ENCODE data around the gene CARS2. TPM values are rescaled to one million over a fixed set of nuclear protein-coding genes. Genes with fewer than 3 reads are reported as not detected.

CARS2 gene
- total and polyA plus RNA-seq, 2 experiments from 2014 or later, result 39.0 to 53.5 TPM

- no peaks in the 10 kb centered on the region for H3K9me3 Mint-ChIP-seq
- peaks cover 23% of the 10 kb centered on the region for H3K4me1 Mint-ChIP-seq
- H3K4me2 ChIP-seq, result no peak overlapping the region
- no peak overlapping the region for H3K4me3 Mint-ChIP-seq
- no peak overlapping the region for H3K27ac Mint-ChIP-seq
- H3K27me3 ChIP-seq (ENCODE audit: insufficient read depth), result no peaks in the 10 kb centered on the region
- TF ChIP-seq, protein P1, sequence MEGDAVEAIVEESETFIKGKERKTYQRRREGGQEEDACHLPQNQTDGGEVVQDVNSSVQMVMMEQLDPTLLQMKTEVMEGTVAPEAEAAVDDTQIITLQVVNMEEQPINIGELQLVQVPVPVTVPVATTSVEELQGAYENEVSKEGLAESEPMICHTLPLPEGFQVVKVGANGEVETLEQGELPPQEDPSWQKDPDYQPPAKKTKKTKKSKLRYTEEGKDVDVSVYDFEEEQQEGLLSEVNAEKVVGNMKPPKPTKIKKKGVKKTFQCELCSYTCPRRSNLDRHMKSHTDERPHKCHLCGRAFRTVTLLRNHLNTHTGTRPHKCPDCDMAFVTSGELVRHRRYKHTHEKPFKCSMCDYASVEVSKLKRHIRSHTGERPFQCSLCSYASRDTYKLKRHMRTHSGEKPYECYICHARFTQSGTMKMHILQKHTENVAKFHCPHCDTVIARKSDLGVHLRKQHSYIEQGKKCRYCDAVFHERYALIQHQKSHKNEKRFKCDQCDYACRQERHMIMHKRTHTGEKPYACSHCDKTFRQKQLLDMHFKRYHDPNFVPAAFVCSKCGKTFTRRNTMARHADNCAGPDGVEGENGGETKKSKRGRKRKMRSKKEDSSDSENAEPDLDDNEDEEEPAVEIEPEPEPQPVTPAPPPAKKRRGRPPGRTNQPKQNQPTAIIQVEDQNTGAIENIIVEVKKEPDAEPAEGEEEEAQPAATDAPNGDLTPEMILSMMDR (conservative IDR thresholded peaks at IDR 0.05; ENCODE audit: low read depth in 2 of 2), result no peak
- TF ChIP-seq, protein P2, sequence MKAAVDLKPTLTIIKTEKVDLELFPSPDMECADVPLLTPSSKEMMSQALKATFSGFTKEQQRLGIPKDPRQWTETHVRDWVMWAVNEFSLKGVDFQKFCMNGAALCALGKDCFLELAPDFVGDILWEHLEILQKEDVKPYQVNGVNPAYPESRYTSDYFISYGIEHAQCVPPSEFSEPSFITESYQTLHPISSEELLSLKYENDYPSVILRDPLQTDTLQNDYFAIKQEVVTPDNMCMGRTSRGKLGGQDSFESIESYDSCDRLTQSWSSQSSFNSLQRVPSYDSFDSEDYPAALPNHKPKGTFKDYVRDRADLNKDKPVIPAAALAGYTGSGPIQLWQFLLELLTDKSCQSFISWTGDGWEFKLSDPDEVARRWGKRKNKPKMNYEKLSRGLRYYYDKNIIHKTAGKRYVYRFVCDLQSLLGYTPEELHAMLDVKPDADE (IDR thresholded peaks at IDR 0.05), result no peak
- TF ChIP-seq POLR2AphosphoS5 (IDR thresholded peaks at IDR 0.05; ENCODE audit: low read depth) (no peak), NANOG (IDR thresholded peaks at IDR 0.05; ENCODE audit: borderline replicate concordance) (no peak), REST (IDR thresholded peaks at IDR 0.05; ENCODE audit: unreplicated experiment) (no peak), CREB1 (CRISPR knock-in tag; IDR thresholded peaks at IDR 0.05; ENCODE audit: low read depth) (no peak), JUNB (IDR thresholded peaks at IDR 0.05; ENCODE audit: unreplicated experiment) (no peak), ZNF331 (CRISPR knock-in tag; IDR thresholded peaks at IDR 0.05; ENCODE audit: low read depth) (no peak), STAT1 (IDR thresholded peaks at IDR 0.05; ENCODE audit: unreplicated experiment) (no peak), EZH2 (IDR thresholded peaks at IDR 0.05; ENCODE audit: low read depth, unreplicated experiment) (no peak), ZNF114 (CRISPR knock-in tag; IDR thresholded peaks at IDR 0.05) (no peak)
- TF ChIP-seq, protein P3, sequence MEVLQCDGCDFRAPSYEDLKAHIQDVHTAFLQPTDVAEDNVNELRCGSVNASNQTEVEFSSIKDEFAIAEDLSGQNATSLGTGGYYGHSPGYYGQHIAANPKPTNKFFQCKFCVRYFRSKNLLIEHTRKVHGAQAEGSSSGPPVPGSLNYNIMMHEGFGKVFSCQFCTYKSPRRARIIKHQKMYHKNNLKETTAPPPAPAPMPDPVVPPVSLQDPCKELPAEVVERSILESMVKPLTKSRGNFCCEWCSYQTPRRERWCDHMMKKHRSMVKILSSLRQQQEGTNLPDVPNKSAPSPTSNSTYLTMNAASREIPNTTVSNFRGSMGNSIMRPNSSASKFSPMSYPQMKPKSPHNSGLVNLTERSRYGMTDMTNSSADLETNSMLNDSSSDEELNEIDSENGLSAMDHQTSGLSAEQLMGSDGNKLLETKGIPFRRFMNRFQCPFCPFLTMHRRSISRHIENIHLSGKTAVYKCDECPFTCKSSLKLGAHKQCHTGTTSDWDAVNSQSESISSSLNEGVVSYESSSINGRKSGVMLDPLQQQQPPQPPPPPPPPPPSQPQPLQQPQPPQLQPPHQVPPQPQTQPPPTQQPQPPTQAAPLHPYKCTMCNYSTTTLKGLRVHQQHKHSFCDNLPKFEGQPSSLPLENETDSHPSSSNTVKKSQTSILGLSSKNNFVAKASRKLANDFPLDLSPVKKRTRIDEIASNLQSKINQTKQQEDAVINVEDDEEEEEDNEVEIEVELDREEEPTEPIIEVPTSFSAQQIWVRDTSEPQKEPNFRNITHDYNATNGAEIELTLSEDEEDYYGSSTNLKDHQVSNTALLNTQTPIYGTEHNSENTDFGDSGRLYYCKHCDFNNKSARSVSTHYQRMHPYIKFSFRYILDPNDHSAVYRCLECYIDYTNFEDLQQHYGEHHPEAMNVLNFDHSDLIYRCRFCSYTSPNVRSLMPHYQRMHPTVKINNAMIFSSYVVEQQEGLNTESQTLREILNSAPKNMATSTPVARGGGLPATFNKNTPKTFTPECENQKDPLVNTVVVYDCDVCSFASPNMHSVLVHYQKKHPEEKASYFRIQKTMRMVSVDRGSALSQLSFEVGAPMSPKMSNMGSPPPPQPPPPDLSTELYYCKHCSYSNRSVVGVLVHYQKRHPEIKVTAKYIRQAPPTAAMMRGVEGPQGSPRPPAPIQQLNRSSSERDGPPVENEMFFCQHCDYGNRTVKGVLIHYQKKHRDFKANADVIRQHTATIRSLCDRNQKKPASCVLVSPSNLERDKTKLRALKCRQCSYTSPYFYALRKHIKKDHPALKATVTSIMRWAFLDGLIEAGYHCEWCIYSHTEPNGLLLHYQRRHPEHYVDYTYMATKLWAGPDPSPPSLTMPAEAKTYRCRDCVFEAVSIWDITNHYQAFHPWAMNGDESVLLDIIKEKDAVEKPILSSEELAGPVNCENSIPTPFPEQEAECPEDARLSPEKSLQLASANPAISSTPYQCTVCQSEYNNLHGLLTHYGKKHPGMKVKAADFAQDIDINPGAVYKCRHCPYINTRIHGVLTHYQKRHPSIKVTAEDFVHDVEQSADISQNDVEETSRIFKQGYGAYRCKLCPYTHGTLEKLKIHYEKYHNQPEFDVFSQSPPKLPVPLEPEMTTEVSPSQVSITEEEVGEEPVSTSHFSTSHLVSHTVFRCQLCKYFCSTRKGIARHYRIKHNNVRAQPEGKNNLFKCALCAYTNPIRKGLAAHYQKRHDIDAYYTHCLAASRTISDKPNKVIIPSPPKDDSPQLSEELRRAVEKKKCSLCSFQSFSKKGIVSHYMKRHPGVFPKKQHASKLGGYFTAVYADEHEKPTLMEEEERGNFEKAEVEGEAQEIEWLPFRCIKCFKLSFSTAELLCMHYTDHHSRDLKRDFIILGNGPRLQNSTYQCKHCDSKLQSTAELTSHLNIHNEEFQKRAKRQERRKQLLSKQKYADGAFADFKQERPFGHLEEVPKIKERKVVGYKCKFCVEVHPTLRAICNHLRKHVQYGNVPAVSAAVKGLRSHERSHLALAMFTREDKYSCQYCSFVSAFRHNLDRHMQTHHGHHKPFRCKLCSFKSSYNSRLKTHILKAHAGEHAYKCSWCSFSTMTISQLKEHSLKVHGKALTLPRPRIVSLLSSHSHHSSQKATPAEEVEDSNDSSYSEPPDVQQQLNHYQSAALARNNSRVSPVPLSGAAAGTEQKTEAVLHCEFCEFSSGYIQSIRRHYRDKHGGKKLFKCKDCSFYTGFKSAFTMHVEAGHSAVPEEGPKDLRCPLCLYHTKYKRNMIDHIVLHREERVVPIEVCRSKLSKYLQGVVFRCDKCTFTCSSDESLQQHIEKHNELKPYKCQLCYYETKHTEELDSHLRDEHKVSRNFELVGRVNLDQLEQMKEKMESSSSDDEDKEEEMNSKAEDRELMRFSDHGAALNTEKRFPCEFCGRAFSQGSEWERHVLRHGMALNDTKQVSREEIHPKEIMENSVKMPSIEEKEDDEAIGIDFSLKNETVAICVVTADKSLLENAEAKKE (CRISPR knock-in tag; IDR thresholded peaks at IDR 0.05), result no peak
- DNase-seq (ENCODE audit: low spot score) (no peak), ATAC-seq (no peak)
- H3K79me2 ChIP-seq (replicated peaks; ENCODE audit: insufficient read depth), result no peaks in the 10 kb centered on the region
- H3K36me3 Mint-ChIP-seq (ENCODE audit: low read depth), result peaks cover 14% of the 10 kb centered on the region
- H4K20me1 ChIP-seq (replicated peaks; ENCODE audit: insufficient read depth), result peaks cover 10% of the 10 kb centered on the region
- no peak overlapping the region for H3K27ac ChIP-seq (ENCODE audit: low read depth)
- peaks cover 12% of the 10 kb centered on the region for H3K27me3 Mint-ChIP-seq (ENCODE audit: insufficient read depth, low read depth, poor library complexity)
- H3K9me2 ChIP-seq (ENCODE audit: insufficient read depth), result no peaks in the 10 kb centered on the region
- H3K4me3 ChIP-seq, result no peak overlapping the region
- H2AFZ ChIP-seq, result no peak overlapping the region
- H3F3A ChIP-seq (replicated peaks; ENCODE audit: low read depth), result peaks cover 10% of the 10 kb centered on the region
- no peaks in the 10 kb centered on the region; the same call in 1 of the 2 replicates for H3K36me3 ChIP-seq (ENCODE audit: insufficient read depth)
- H3K4me1 ChIP-seq (ENCODE audit: insufficient read depth), result peaks cover 6% of the 10 kb centered on the region
Measured at GRCh38 chr13:110648146-110648819, 57.6 kb downstream of the CARS2 start.

All from GM23338 (cell line).